Heart left ventricle (tissue), 13 donors: ENCODE results near the gene GSTA1.
"Not testable (repeated sequence)": the region's sequence is repeated elsewhere in the genome, so short reads cannot be mapped to it uniquely, and the experiment has no call there.

ENCODE experiments used
- POLR2A ChIP-seq, 2 donors: fragments of 450-650 bp; IDR thresholded peaks; one replicate each; pipeline ENCODE4 v1.6.1; 2017; ENCODE audit warnings: antibody characterized with exemption in 2 of 2, mild to moderate bottlenecking in 2 of 2, moderate library complexity in 2 of 2
- TF ChIP-seq, protein P1 (sequence below), 12 donors: fragments of 200-600 bp; sonication (generic) in 4 of 12; IDR thresholded peaks; one replicate each; pipeline versions ENCODE4 v1.5.0 to v1.8.0; 2018 to 2022; ENCODE audit warnings: antibody characterized with exemption in 12 of 12, mild to moderate bottlenecking in 5 of 12
- donor health status: ischemic (EF 13 %, LVEDD 7.1; RV severe dilation, severe dysfunction).
- donor health status: DM: no; HTN: yes; CAD: no.
- donor health status: DM: no; HTN: no; CAD: no.
- donor health status: ischemic (EF 25% LVEDD 6.9; RV normal size, moderate dysfunction).
- donor health status: ischemic (EF 25% LVEDD 5.7; RV mildly dilated, moderate dysfunction).
- donor health status: ischemic (EF 35%, LVEDD 5.7; RV mildly dilated, moderate dysfunction).
- donor health status: nonischemic (EF 11% LVEDD 7.7; RV severe dilation, severe dysfunction).
- donor health status: DM: yes; HTN: yes; CAD: no.
- donor health status: PGD.
- donor health status: ischemic (EF 29% LVEDD 5.4; RV normal size, mild dysfunction).
- donor health status: nonischemic (EF 23%, LVEDD 6.1; RV moderate dilation, normal function).

DNA sequence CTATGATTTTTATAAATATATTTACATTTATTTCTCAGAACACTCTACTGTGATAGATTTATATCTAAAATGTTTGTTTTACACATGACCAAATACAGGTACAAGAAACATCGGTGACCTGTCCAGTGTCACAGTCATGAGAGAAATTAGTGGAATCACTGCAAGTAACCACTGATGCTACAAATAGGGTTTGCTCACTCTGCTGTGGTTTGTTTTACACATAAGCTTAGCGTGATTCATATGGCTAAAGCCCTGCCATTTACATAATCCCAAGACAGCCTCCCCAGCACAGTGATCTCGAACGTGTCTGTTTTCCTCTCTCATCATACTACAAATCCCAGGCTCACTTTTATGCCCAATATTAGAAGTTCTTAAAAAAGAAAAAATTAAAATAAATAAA is 34.2 kb downstream of the GSTA1 start:
- not testable (repeated sequence) for TF ChIP-seq POLR2A (IDR thresholded peaks at IDR 0.05)
- TF ChIP-seq, protein P1, sequence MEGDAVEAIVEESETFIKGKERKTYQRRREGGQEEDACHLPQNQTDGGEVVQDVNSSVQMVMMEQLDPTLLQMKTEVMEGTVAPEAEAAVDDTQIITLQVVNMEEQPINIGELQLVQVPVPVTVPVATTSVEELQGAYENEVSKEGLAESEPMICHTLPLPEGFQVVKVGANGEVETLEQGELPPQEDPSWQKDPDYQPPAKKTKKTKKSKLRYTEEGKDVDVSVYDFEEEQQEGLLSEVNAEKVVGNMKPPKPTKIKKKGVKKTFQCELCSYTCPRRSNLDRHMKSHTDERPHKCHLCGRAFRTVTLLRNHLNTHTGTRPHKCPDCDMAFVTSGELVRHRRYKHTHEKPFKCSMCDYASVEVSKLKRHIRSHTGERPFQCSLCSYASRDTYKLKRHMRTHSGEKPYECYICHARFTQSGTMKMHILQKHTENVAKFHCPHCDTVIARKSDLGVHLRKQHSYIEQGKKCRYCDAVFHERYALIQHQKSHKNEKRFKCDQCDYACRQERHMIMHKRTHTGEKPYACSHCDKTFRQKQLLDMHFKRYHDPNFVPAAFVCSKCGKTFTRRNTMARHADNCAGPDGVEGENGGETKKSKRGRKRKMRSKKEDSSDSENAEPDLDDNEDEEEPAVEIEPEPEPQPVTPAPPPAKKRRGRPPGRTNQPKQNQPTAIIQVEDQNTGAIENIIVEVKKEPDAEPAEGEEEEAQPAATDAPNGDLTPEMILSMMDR (IDR thresholded peaks at IDR 0.05) = not testable (repeated sequence)
